Thyroid gland (tissue), 4 donors: ENCODE measurements around the gene DTX1. TPM values are rescaled to one million over a fixed set of nuclear protein-coding genes. Genes with fewer than 3 reads are reported as not detected.

Source experiments
- DNase-seq, 2 donors: peaks; one replicate each; pipeline ENCODE4 v3.0.0-alpha.2; 2019
- H3K27ac ChIP-seq, 3 donors: fragments of 200-600 bp; sonication (generic); 1 replicate in 2 of 3; 2 replicates in 1 of 3; pipeline ENCODE4 v1.5.1; 2016 to 2019; ENCODE audit warnings: mild to moderate bottlenecking in 1 of 3, moderate library complexity in 1 of 3
- H3K27me3 ChIP-seq: fragments of 200-600 bp; sonication (generic); one replicate; pipeline ENCODE4 v1.5.1; 2019
- H3K36me3 ChIP-seq, 2 donors: fragments of 200-600 bp; sonication (generic); one replicate each; pipeline ENCODE4 v1.5.1; 2016 to 2019
- H3K4me1 ChIP-seq, 2 donors: fragments of 200-600 bp; sonication (generic); one replicate each; pipeline ENCODE4 v1.5.1; 2017 to 2019
- H3K4me3 ChIP-seq, 3 donors: fragments of 200-600 bp; sonication (generic); replicated peaks in 1 of 3; 1 replicate in 2 of 3; 2 replicates in 1 of 3; pipeline ENCODE4 v1.5.1; 2016; ENCODE audit warnings: mild to moderate bottlenecking in 1 of 3
- H3K9me3 ChIP-seq: fragments of 200-600 bp; sonication (generic); one replicate; pipeline ENCODE4 v1.5.1; 2017
- CTCF ChIP-seq, 6 experiments: fragments of 200-600 bp in 3 of 6; fragments of 450-650 bp in 3 of 6; sonication (generic) in 3 of 6; IDR thresholded peaks; one replicate each; pipeline ENCODE4 v1.5.1; 2016 to 2019; ENCODE audit warnings: antibody characterized with exemption in 6 of 6, mild to moderate bottlenecking in 2 of 6, inconsistent platforms in 1 of 6, moderate library complexity in 1 of 6
- POLR2A ChIP-seq, 2 donors: fragments of 450-650 bp; IDR thresholded peaks; one replicate each; pipeline ENCODE4 v1.6.1; 2017; ENCODE audit warnings: antibody characterized with exemption in 2 of 2, mild to moderate bottlenecking in 2 of 2, moderate library complexity in 1 of 2
- WGBS, 2 donors: methylation state at CpG; one replicate each; pipeline ENCODE4 v1.1.5; 2017; 5-methylcytosine and 5-hydroxymethylcytosine counted together
- intact Hi-C: fragments of 100-400 bp; cut with DNase I; formaldehyde crosslinking; loops from one replicate; pipeline ENCODE4 v1.15.1; 2023
- total RNA-seq, 4 donors: library from RNA; depleted of rRNA; stranded (reverse); fragments of >200 nt; gene quantifications; one replicate each; pipeline ENCODE4 v1.2.3, GENCODE V29; 2016

Gene DTX1
- total RNA-seq, 4 donors from 2014 or later = 11.5 to 37.1 (median 20.6) TPM

GRCh38 chr12:113088971-113089756, 32.6 kb downstream of the DTX1 start:
- 81 to 87% methylated on average over 3 to 13 of the region's 13 CpGs for WGBS, 2 donors
- no peak for TF ChIP-seq CTCF (IDR thresholded peaks at IDR 0.05)
- no peak for TF ChIP-seq POLR2A (IDR thresholded peaks at IDR 0.05)
- no peaks in the 10 kb centered on the region for H3K9me3 ChIP-seq
- H3K27ac ChIP-seq = no peak overlapping the region
- DNase-seq = no peak
- no peaks in the 10 kb centered on the region for H3K27me3 ChIP-seq
- no peaks in the 10 kb centered on the region for H3K36me3 ChIP-seq
- H3K4me1 ChIP-seq = peaks cover 17 to 19% of the 10 kb centered on the region in 2 donors
- H3K4me3 ChIP-seq = no peak overlapping the region
- intact Hi-C loops = no loop called here

- no peak overlapping the region for H3K4me3 ChIP-seq
- H3K27ac ChIP-seq = no peak overlapping the region
- DNase-seq = no peak
- no peaks in the 10 kb centered on the region for H3K27me3 ChIP-seq
- H3K36me3 ChIP-seq = no peaks in the 10 kb centered on the region
- TF ChIP-seq POLR2A (IDR thresholded peaks at IDR 0.05) (no peak), CTCF (IDR thresholded peaks at IDR 0.05) (no peak)
- intact Hi-C loops = no loop called here
- no peaks in the 10 kb centered on the region for H3K9me3 ChIP-seq
- H3K4me1 ChIP-seq = peaks cover 17 to 19% of the 10 kb centered on the region in 2 donors
These were observed 33.3 kb downstream of the DTX1 start for GRCh38 chr12:113089839-113090238.

DNA sequence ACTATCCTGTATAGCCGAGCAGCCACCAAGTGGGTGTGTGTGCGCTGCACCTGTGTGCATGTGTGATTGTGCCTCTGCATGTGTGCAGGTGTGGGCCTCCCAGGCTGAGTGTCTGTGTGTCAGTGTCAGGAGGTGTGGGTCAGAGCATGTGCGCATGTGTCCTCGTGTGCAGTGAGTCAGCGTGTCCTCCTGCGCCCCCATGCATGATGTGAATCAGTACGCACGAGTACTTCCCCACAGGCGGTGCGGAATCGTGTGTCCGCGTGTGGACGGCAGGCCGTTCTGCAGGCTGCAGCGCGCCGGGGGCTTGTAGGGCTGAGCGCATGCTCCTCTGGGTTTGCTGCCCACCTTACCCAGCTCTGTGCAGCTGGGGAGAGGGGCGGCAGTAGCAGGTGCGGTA, 34.2 kb downstream of the DTX1 start:
- WGBS, 2 donors = 84 to 88% methylated on average over 20 to 21 of the region's 21 CpGs
- no peak for TF ChIP-seq POLR2A (IDR thresholded peaks at IDR 0.05)
- no peak for TF ChIP-seq CTCF (IDR thresholded peaks at IDR 0.05)
- intact Hi-C loops = no loop called here
- Histone ChIP-seq H3K9me3 (no peaks in the 10 kb centered on the region), H3K27me3 (no peaks in the 10 kb centered on the region), H3K4me1 (peaks cover 17 to 19% of the 10 kb centered on the region in 2 donors), H3K36me3 (no peaks in the 10 kb centered on the region), H3K27ac (no peak overlapping the region), H3K4me3 (no peak overlapping the region)
- no peak for DNase-seq

GRCh38 chr12:113091506-113091905, 35.0 kb downstream of the DTX1 start:
- H3K4me3 ChIP-seq = no peak overlapping the region
- no peak for DNase-seq
- TF ChIP-seq POLR2A (IDR thresholded peaks at IDR 0.05) (no peak), CTCF (IDR thresholded peaks at IDR 0.05) (no peak)
- no peak overlapping the region for H3K27ac ChIP-seq
- no peaks in the 10 kb centered on the region for H3K27me3 ChIP-seq
- no peaks in the 10 kb centered on the region for H3K36me3 ChIP-seq
- WGBS, 2 donors = 65 to 73% methylated on average over 3 of the region's 3 CpGs
- H3K9me3 ChIP-seq = no peaks in the 10 kb centered on the region
- peaks cover 17 to 19% of the 10 kb centered on the region in 2 donors for H3K4me1 ChIP-seq
- intact Hi-C loops = no loop called here

DNA sequence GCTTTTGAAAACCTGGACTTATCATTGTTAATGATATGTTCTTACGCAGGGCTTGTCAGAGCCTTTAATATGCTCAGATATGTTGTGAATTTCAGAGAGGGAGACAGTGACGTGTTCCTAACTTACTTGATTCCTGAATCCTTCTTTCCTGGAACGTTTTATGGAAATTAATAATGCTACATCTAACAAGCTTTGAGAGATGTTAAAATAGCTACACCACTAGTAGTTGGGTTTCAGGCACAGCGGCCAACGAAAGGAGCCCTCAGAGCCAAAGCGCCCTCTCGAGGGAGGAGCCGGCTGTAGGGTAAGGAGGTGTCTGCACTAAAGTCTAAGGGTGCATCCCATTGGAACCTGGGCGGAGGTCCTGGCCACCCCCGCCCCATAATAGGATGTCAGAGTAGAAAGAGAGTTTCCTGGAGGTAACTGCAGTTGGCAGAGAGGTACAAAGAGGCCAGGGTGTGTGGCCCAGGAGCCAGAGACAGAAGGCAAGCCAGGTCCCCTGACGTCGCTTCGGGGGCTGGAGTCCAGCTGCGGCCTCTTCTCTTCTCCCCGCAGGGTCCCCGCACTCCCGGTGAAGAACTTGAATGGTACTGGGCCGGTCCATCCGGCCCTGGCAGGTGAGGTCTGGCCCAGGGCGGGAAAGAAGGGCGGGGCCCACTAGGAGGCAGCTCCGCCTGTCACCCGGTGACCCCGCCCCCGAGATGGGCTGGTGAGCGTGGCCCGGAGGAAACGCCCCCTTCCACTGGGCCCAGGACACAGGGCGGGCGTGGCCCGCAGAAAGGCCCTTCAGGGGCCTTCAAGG, 36.3 kb downstream of the DTX1 start:
- Histone ChIP-seq H3K36me3 (no peaks in the 10 kb centered on the region), H3K4me3 (no peak overlapping the region), H3K27me3 (no peaks in the 10 kb centered on the region), H3K4me1 (peaks cover 9% of the 10 kb centered on the region in 2 donors), H3K27ac (no peak overlapping the region), H3K9me3 (no peaks in the 10 kb centered on the region)
- no peak for TF ChIP-seq CTCF (IDR thresholded peaks at IDR 0.05)
- TF ChIP-seq POLR2A (IDR thresholded peaks at IDR 0.05) = no peak
- 25 to 27% methylated on average over 15 to 16 of the region's 31 CpGs for WGBS, 2 donors
- DNase-seq = peak; percentile 83 to 85
- intact Hi-C loops = no loop called here
